Parathyroid adenoma (tissue), 2 donors: Measurements from ENCODE around the gene CEBPG.

Experiments used
- H2AFZ ChIP-seq: fragments of 300-600 bp; sonication (generic); one replicate; pipeline ENCODE4 v1.7.0; 2017; ENCODE audit warnings: antibody characterized with exemption, mild to moderate bottlenecking
- H3K27ac ChIP-seq: fragments of 300-600 bp; sonication (generic); one replicate; pipeline ENCODE4 v1.7.0; 2017
- H3K27me3 ChIP-seq: fragments of 300-600 bp; sonication (generic); one replicate; pipeline ENCODE4 v1.7.0; 2017; ENCODE audit warnings: low read length; ENCODE audit not compliant: control insufficient read depth, insufficient read depth
- H3K36me3 ChIP-seq: fragments of 300-600 bp; sonication (generic); one replicate; pipeline ENCODE4 v1.7.0; 2017; ENCODE audit warnings: low read length; ENCODE audit not compliant: control insufficient read depth, insufficient read depth
- H3K4me1 ChIP-seq: fragments of 300-600 bp; sonication (generic); one replicate; pipeline ENCODE4 v1.7.0; 2017; ENCODE audit warnings: control low read depth
- H3K4me2 ChIP-seq: fragments of 300-600 bp; sonication (generic); one replicate; pipeline ENCODE4 v1.7.0; 2017; ENCODE audit warnings: low read length
- H3K4me3 ChIP-seq: fragments of 300-600 bp; sonication (generic); one replicate; pipeline ENCODE4 v1.7.0; 2017; ENCODE audit warnings: low read depth, low read length
- H3K79me2 ChIP-seq: fragments of 300-600 bp; sonication (generic); one replicate; pipeline ENCODE4 v1.7.0; 2017; ENCODE audit warnings: control low read depth
- H3K9ac ChIP-seq: fragments of 300-600 bp; sonication (generic); one replicate; pipeline ENCODE4 v1.7.0; 2017; ENCODE audit warnings: mild to moderate bottlenecking
- H3K9me3 ChIP-seq: fragments of 300-600 bp; sonication (generic); one replicate; pipeline ENCODE4 v1.7.0; 2017; ENCODE audit warnings: low read length; ENCODE audit not compliant: control insufficient read depth
- TF ChIP-seq, protein P1 (sequence below): fragments of 300-600 bp; sonication (generic); IDR thresholded peaks from one replicate; pipeline ENCODE4 v1.7.0; 2017; ENCODE audit warnings: antibody characterized with exemption, mild to moderate bottlenecking
- donor health status: primary hyperparathyroidism.

The CEBPG gene

GRCh38 chr19:33358408-33358807 lies 15.1 kb upstream of the CEBPG start:
- TF ChIP-seq, protein P1, sequence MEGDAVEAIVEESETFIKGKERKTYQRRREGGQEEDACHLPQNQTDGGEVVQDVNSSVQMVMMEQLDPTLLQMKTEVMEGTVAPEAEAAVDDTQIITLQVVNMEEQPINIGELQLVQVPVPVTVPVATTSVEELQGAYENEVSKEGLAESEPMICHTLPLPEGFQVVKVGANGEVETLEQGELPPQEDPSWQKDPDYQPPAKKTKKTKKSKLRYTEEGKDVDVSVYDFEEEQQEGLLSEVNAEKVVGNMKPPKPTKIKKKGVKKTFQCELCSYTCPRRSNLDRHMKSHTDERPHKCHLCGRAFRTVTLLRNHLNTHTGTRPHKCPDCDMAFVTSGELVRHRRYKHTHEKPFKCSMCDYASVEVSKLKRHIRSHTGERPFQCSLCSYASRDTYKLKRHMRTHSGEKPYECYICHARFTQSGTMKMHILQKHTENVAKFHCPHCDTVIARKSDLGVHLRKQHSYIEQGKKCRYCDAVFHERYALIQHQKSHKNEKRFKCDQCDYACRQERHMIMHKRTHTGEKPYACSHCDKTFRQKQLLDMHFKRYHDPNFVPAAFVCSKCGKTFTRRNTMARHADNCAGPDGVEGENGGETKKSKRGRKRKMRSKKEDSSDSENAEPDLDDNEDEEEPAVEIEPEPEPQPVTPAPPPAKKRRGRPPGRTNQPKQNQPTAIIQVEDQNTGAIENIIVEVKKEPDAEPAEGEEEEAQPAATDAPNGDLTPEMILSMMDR, result no peak
- Histone ChIP-seq H3K9me3 (no peaks in the 10 kb centered on the region), H3K9ac (no peak overlapping the region), H3K79me2 (no peaks in the 10 kb centered on the region), H3K36me3 (no peaks in the 10 kb centered on the region), H3K27me3 (no peaks in the 10 kb centered on the region), H3K4me1 (no peaks in the 10 kb centered on the region), H2AFZ (no peak overlapping the region), H3K4me3 (no peak overlapping the region), H3K27ac (no peak overlapping the region), H3K4me2 (no peak overlapping the region)

DNA sequence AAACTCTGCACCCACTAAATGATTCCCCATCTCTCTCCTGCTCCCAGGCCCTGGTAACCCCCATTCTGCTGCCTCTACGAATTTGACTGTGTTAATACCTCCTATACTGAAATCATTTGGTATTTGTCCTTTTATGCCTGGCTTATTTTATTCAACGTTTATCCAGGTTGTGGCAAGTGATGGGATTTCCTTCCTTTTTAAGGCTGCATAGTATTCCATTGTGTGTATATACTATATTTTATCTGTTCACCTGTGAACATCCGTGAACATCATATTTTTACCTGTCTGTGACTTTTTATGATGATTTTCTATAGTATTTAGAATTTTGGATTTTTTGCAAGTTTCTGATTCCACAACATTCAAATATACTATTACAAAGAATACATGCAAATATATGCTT lies 13.9 kb upstream of the CEBPG start:
- no peaks in the 10 kb centered on the region for H3K36me3 ChIP-seq
- H3K27me3 ChIP-seq, result no peaks in the 10 kb centered on the region
- H3K79me2 ChIP-seq, result no peaks in the 10 kb centered on the region
- no peak overlapping the region for H3K4me3 ChIP-seq
- no peak overlapping the region for H3K27ac ChIP-seq
- no peak overlapping the region for H2AFZ ChIP-seq
- TF ChIP-seq, protein P1, result no peak
- H3K9ac ChIP-seq, result no peak overlapping the region
- no peaks in the 10 kb centered on the region for H3K4me1 ChIP-seq
- H3K9me3 ChIP-seq, result no peaks in the 10 kb centered on the region
- no peak overlapping the region for H3K4me2 ChIP-seq

GRCh38 chr19:33362508-33363228 lies 10.8 kb upstream of the CEBPG start:
- H3K4me1 ChIP-seq, result no peaks in the 10 kb centered on the region

GRCh38 chr19:33363476-33363875 lies 10.0 kb upstream of the CEBPG start:
- TF ChIP-seq, protein P1, result no peak
- no peaks in the 10 kb centered on the region for H3K79me2 ChIP-seq
- no peaks in the 10 kb centered on the region for H3K27me3 ChIP-seq
- no peak overlapping the region for H3K4me3 ChIP-seq
- no peak overlapping the region for H3K27ac ChIP-seq
- H3K9me3 ChIP-seq, result no peaks in the 10 kb centered on the region
- H3K4me1 ChIP-seq, result no peaks in the 10 kb centered on the region
- no peaks in the 10 kb centered on the region for H3K36me3 ChIP-seq
- H2AFZ ChIP-seq, result no peak overlapping the region
- H3K9ac ChIP-seq, result no peak overlapping the region
- no peak overlapping the region for H3K4me2 ChIP-seq

More at GRCh38 chr19:33362508-33363228, 10.8 kb upstream of the CEBPG start:
- H3K4me3 ChIP-seq, result no peak overlapping the region
- no peak overlapping the region for H2AFZ ChIP-seq
- no peak overlapping the region for H3K4me2 ChIP-seq
- H3K27me3 ChIP-seq, result no peaks in the 10 kb centered on the region
- H3K27ac ChIP-seq, result no peak overlapping the region
- H3K9ac ChIP-seq, result no peak overlapping the region
- H3K36me3 ChIP-seq, result no peaks in the 10 kb centered on the region
- no peaks in the 10 kb centered on the region for H3K9me3 ChIP-seq
- no peaks in the 10 kb centered on the region for H3K79me2 ChIP-seq
- TF ChIP-seq, protein P1, result no peak

- no peak overlapping the region for H3K27ac ChIP-seq
- no peaks in the 10 kb centered on the region for H3K36me3 ChIP-seq
- no peaks in the 10 kb centered on the region for H3K79me2 ChIP-seq
- no peaks in the 10 kb centered on the region for H3K9me3 ChIP-seq
- H3K4me2 ChIP-seq, result no peak overlapping the region
- TF ChIP-seq, protein P1, result no peak
- no peak overlapping the region for H3K9ac ChIP-seq
- H3K27me3 ChIP-seq, result no peaks in the 10 kb centered on the region
- no peaks in the 10 kb centered on the region for H3K4me1 ChIP-seq
- H3K4me3 ChIP-seq, result no peak overlapping the region
- no peak overlapping the region for H2AFZ ChIP-seq
Measured at GRCh38 chr19:33365691-33366090, 7.8 kb upstream of the CEBPG start.
